ENCODE measurements around the gene BCL2L1. TPM values are rescaled to one million over a fixed set of nuclear protein-coding genes. Genes with fewer than 3 reads are reported as not detected.

Gene BCL2L1
- total and polyA plus RNA-seq, 10 of the 15 experiments (the other 5 are each of a cell fraction or from before 2014, with no cell fraction given), result 0.63 to 67.7 (median 43.6) TPM

- TF ChIP-seq ZNF687 (IDR thresholded peaks at IDR 0.05), result peak; percentile 53
- peak; percentile 64; the same call in 1 of the 2 replicates for TF ChIP-seq RB1 (IDR thresholded peaks at IDR 0.05; ENCODE audit: borderline replicate concordance)
- TF ChIP-seq LARP7 (IDR thresholded peaks at IDR 0.05), result peak; percentile 43; the same call in 1 of the 2 replicates
- no peak for TF ChIP-seq MYC (IDR thresholded peaks at IDR 0.05; ENCODE audit: insufficient read depth, insufficient read length, insufficient replicate concordance, low read length, severe bottlenecking)
- TF ChIP-seq CREB1 (IDR thresholded peaks at IDR 0.05; ENCODE audit: low read depth), result peak; percentile 54; the same call in 1 of the 2 replicates
- TF ChIP-seq NBN (IDR thresholded peaks at IDR 0.05), result peak; percentile 68
- peak; percentile 98 for TF ChIP-seq PBX3 (IDR thresholded peaks at IDR 0.05; ENCODE audit: insufficient replicate concordance, low read depth, low read length)
- 0 out of 2 replicates have a peak, but pooled peaks have one; percentile 13 for TF ChIP-seq SMAD5 (IDR thresholded peaks at IDR 0.05; ENCODE audit: low read depth)
- no peak for TF ChIP-seq RFX5 (IDR thresholded peaks at IDR 0.05; ENCODE audit: low read depth, low read length)
- TF ChIP-seq GATAD2B (conservative IDR thresholded peaks at IDR 0.05; ENCODE audit: low read depth), result peak; percentile 93; the same call in 1 of the 2 replicates
- peak; percentile 77; the same call in 1 of the 2 replicates for TF ChIP-seq ZBTB40 (IDR thresholded peaks at IDR 0.05; ENCODE audit: borderline replicate concordance)
- TF ChIP-seq NR2F1 (conservative IDR thresholded peaks at IDR 0.05), result peak; percentile 86
- TF ChIP-seq ASH2L (IDR thresholded peaks at IDR 0.05; ENCODE audit: borderline replicate concordance, low read depth), result peak; percentile 94; the same call in 1 of the 2 replicates
Measured at GRCh38 chr20:31723319-31724078, 831 bp upstream of the BCL2L1 start (continued).
